ENCODE measurements around the gene RELA.
"Not testable (repeated sequence)": the region's sequence is repeated elsewhere in the genome, so short reads cannot be mapped to it uniquely, and the experiment has no call there.

The RELA gene

GRCh38 chr11:65646958-65647701 lies 15.6 kb downstream of the RELA start:
- no peak for DNase-seq

- DNase-seq: no peak
Measured at GRCh38 chr11:65646288-65646957, 16.3 kb downstream of the RELA start.

GRCh38 chr11:65645710-65646109 lies 17.0 kb downstream of the RELA start:
- DNase-seq: no peak

GRCh38 chr11:65644837-65645236 lies 17.9 kb downstream of the RELA start:
- no peak for DNase-seq

GRCh38 chr11:65643971-65644370 lies 18.7 kb downstream of the RELA start:
- peak; percentile 25 for DNase-seq

- DNase-seq: no peak
Measured at GRCh38 chr11:65642014-65642671, 20.6 kb downstream of the RELA start.

- no peak for DNase-seq
Measured at GRCh38 chr11:65641297-65642013, 21.3 kb downstream of the RELA start.

GRCh38 chr11:65640483-65641296 lies 22.0 kb downstream of the RELA start:
- DNase-seq: peak; percentile 30

- peak; percentile 61 for DNase-seq
Measured at GRCh38 chr11:65639623-65640482, 22.9 kb downstream of the RELA start.

GRCh38 chr11:65639228-65639597 lies 23.5 kb downstream of the RELA start:
- not testable (repeated sequence) for DNase-seq

GRCh38 chr11:65637794-65638419 lies 24.8 kb downstream of the RELA start, which contains the start of gene SIPA1:
Gene SIPA1 (plus strand): TSS chr11:65638101. CDS start chr11:65640922, 2,821 bp downstream.
- DNase-seq: peak; percentile 70

- DNase-seq: no peak
Measured at GRCh38 chr11:65637032-65637557, 25.6 kb downstream of the RELA start.

- no peak for DNase-seq
Measured at GRCh38 chr11:65636108-65637031, 26.3 kb downstream of the RELA start.

GRCh38 chr11:65634905-65635731 lies 27.6 kb downstream of the RELA start:
- DNase-seq: no peak

GRCh38 chr11:65634440-65634839 lies 28.3 kb downstream of the RELA start:
- no peak for DNase-seq

GRCh38 chr11:65634109-65634436 lies 28.6 kb downstream of the RELA start:
- no peak for DNase-seq

- DNase-seq: no peak
Measured at GRCh38 chr11:65633390-65634108, 29.2 kb downstream of the RELA start.

- DNase-seq: no peak
Measured at GRCh38 chr11:65630215-65630614, 32.5 kb downstream of the RELA start.
